LNCaP clone FGC (cell line): ENCODE results near the gene HDAC4.

Experiments used
- DNase-seq: peaks from one replicate; pipeline ENCODE4 v3.0.0-alpha.2; 2011; ENCODE audit warnings: low read depth
- H3K4me3 ChIP-seq: 2 replicates; pipeline ENCODE4 v1.5.1; 2011; ENCODE audit warnings: mild to moderate bottlenecking, low read depth, low read length, control low read depth
- TF ChIP-seq, protein P1 (sequence below): IDR thresholded peaks from 2 replicates; pipeline ENCODE4 v1.5.1; 2012; ENCODE audit warnings: mild to moderate bottlenecking; ENCODE audit not compliant: control insufficient read depth, insufficient read depth; ENCODE audit errors: extremely low read depth

Gene HDAC4

GRCh38 chr2:239140346-239141020 is 260.3 kb downstream of the HDAC4 start:
- TF ChIP-seq, protein P1, sequence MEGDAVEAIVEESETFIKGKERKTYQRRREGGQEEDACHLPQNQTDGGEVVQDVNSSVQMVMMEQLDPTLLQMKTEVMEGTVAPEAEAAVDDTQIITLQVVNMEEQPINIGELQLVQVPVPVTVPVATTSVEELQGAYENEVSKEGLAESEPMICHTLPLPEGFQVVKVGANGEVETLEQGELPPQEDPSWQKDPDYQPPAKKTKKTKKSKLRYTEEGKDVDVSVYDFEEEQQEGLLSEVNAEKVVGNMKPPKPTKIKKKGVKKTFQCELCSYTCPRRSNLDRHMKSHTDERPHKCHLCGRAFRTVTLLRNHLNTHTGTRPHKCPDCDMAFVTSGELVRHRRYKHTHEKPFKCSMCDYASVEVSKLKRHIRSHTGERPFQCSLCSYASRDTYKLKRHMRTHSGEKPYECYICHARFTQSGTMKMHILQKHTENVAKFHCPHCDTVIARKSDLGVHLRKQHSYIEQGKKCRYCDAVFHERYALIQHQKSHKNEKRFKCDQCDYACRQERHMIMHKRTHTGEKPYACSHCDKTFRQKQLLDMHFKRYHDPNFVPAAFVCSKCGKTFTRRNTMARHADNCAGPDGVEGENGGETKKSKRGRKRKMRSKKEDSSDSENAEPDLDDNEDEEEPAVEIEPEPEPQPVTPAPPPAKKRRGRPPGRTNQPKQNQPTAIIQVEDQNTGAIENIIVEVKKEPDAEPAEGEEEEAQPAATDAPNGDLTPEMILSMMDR = no peak
- H3K4me3 ChIP-seq = no peak overlapping the region
- no peak for DNase-seq

DNA sequence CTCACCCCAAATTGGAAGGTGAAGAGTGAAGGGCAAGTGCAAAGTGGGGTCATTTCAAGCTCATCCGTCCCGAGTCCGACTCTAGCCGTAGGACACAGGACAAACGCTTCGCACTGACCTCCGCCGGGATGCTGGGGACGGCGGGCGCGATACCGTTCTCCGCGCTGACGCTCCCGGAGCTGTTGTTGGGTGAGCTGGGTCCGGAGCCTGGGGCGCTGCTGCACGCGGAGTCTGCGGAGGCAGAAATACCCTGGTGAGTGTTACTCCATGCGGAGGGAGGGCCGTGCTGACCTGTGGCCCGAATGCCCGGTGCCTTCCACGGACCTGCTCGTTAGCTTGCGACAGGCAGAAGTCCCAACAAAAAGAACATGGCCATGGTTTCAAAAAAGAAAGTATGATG is 261.3 kb downstream of the HDAC4 start:
- TF ChIP-seq, protein P1 = no peak
- H3K4me3 ChIP-seq = no peak overlapping the region
- DNase-seq = no peak

DNA sequence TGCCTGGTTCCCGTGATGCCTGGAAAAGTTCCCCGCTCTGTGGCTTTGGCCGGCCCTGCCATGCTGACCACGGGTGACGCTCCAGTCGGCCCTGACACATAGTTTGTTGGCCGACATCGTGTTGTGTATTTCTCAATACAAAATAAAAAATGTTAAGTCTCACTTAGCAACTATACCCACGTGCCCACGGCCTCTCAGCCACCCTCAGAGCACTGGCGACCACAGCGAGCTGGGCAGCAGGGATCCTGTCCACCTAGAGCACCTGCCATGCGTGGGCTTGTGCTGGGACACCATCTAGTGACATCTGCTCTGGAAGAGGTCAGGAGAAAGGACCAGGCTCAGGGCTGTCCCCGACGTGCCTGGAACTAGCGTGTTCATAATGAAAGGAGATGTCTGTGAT is 261.7 kb downstream of the HDAC4 start:
- H3K4me3 ChIP-seq = no peak overlapping the region
- TF ChIP-seq, protein P1 = no peak
- no peak for DNase-seq

GRCh38 chr2:239138610-239139009 is 262.2 kb downstream of the HDAC4 start:
- no peak overlapping the region for H3K4me3 ChIP-seq
- TF ChIP-seq, protein P1 = no peak
- no peak for DNase-seq

DNA sequence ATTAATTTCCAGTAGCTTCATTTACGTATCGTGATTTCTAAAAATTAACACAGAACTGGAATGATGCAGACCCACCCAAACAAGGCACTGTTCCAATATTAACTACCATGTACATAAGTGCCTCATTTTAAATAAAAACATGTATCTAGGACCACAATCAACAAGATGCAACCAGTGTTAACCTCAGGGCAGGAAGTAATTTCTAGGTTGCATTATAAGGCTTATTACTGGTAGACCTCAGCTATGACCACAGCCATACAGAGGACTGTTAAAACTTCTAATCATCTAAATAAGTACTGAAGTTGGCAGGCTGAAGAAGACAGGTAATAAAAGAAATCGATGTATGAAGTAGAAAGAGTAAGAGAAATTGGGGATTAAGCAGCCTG is 262.9 kb downstream of the HDAC4 start:
- TF ChIP-seq, protein P1 = no peak
- DNase-seq = no peak
- no peak overlapping the region for H3K4me3 ChIP-seq

- no peak for DNase-seq
- TF ChIP-seq, protein P1 = no peak
- no peak overlapping the region for H3K4me3 ChIP-seq
These were observed 263.5 kb downstream of the HDAC4 start for GRCh38 chr2:239137165-239137897.
